ENCODE results near the gene GAD1.

GAD1 gene

GRCh38 chr2:170878505-170878904, 61.8 kb downstream of the GAD1 start:
- H3K9me2 ChIP-seq (replicated peaks; ENCODE audit: insufficient read depth, low read length): no peaks in the 10 kb centered on the region
- H3K9ac ChIP-seq (ENCODE audit: low read length): no peak overlapping the region
- H3K27ac ChIP-seq (ENCODE audit: low read depth, low read length): no peak overlapping the region
- no peaks in the 10 kb centered on the region for H3K27me3 ChIP-seq (ENCODE audit: low read length)
- H3K36me3 ChIP-seq (ENCODE audit: low read length): no peaks in the 10 kb centered on the region
- TF ChIP-seq CTCF (IDR thresholded peaks at IDR 0.05; ENCODE audit: insufficient read depth, low read length, poor library complexity, severe bottlenecking) (no peak), EZH2phosphoT487 (conservative IDR thresholded peaks at IDR 0.05; ENCODE audit: low read length) (no peak)
- no peak overlapping the region for H2AFZ ChIP-seq (ENCODE audit: low read depth, low read length, severe bottlenecking)
- no peak overlapping the region for H3K4me2 ChIP-seq (ENCODE audit: low read depth, low read length, poor library complexity, severe bottlenecking)
- H3K79me2 ChIP-seq (ENCODE audit: insufficient read depth, low read length): no peaks in the 10 kb centered on the region
- no peak overlapping the region for H3K4me3 ChIP-seq (ENCODE audit: insufficient read depth, low read length, poor library complexity, severe bottlenecking)
- H3F3A ChIP-seq (ENCODE audit: insufficient read depth): no peaks in the 10 kb centered on the region
- no peaks in the 10 kb centered on the region for H4K20me1 ChIP-seq (ENCODE audit: low read depth, low read length)
- H3K9me3 ChIP-seq (ENCODE audit: insufficient read depth, low read length): no peaks in the 10 kb centered on the region

GRCh38 chr2:170881840-170882239, 65.2 kb downstream of the GAD1 start:
- Histone ChIP-seq H3K4me3 (ENCODE audit: insufficient read depth, low read length, poor library complexity, severe bottlenecking) (no peak overlapping the region), H3K9me3 (ENCODE audit: insufficient read depth, low read length) (no peaks in the 10 kb centered on the region), H3K27ac (ENCODE audit: low read depth, low read length) (no peak overlapping the region), H4K20me1 (ENCODE audit: low read depth, low read length) (no peaks in the 10 kb centered on the region), H2AFZ (ENCODE audit: low read depth, low read length, severe bottlenecking) (no peak overlapping the region), H3K9me2 (replicated peaks; ENCODE audit: insufficient read depth, low read length) (no peaks in the 10 kb centered on the region), H3K27me3 (ENCODE audit: low read length) (0 out of 2 replicates have a peak, but pooled peaks cover 5% of the 10 kb centered on the region), H3K4me2 (ENCODE audit: low read depth, low read length, poor library complexity, severe bottlenecking) (no peak overlapping the region), H3F3A (ENCODE audit: insufficient read depth) (no peaks in the 10 kb centered on the region), H3K9ac (ENCODE audit: low read length) (no peak overlapping the region), H3K36me3 (ENCODE audit: low read length) (no peaks in the 10 kb centered on the region), H3K79me2 (ENCODE audit: insufficient read depth, low read length) (no peaks in the 10 kb centered on the region)
- TF ChIP-seq CTCF (IDR thresholded peaks at IDR 0.05; ENCODE audit: insufficient read depth, low read length, poor library complexity, severe bottlenecking) (no peak), EZH2phosphoT487 (conservative IDR thresholded peaks at IDR 0.05; ENCODE audit: low read length) (no peak)

GRCh38 chr2:170882758-170883157, 66.1 kb downstream of the GAD1 start:
- Histone ChIP-seq H3K79me2 (ENCODE audit: insufficient read depth, low read length) (no peaks in the 10 kb centered on the region), H3K4me3 (ENCODE audit: insufficient read depth, low read length, poor library complexity, severe bottlenecking) (no peak overlapping the region), H2AFZ (ENCODE audit: low read depth, low read length, severe bottlenecking) (no peak overlapping the region), H3K9me2 (replicated peaks; ENCODE audit: insufficient read depth, low read length) (no peaks in the 10 kb centered on the region), H3K4me2 (ENCODE audit: low read depth, low read length, poor library complexity, severe bottlenecking) (no peak overlapping the region), H3K9me3 (ENCODE audit: insufficient read depth, low read length) (no peaks in the 10 kb centered on the region), H3K27ac (ENCODE audit: low read depth, low read length) (no peak overlapping the region), H3F3A (ENCODE audit: insufficient read depth) (no peaks in the 10 kb centered on the region), H4K20me1 (ENCODE audit: low read depth, low read length) (no peaks in the 10 kb centered on the region), H3K9ac (ENCODE audit: low read length) (no peak overlapping the region), H3K27me3 (ENCODE audit: low read length) (0 out of 2 replicates have a peak, but pooled peaks cover 5% of the 10 kb centered on the region), H3K36me3 (ENCODE audit: low read length) (no peaks in the 10 kb centered on the region)
- TF ChIP-seq CTCF (IDR thresholded peaks at IDR 0.05; ENCODE audit: insufficient read depth, low read length, poor library complexity, severe bottlenecking) (no peak), EZH2phosphoT487 (conservative IDR thresholded peaks at IDR 0.05; ENCODE audit: low read length) (no peak)

Measured in SU-DHL-6 (cell line).